KMS-11 (cell line): ENCODE results near the gene PGA3.
"Not testable (repeated sequence)": the region's sequence is repeated elsewhere in the genome, so short reads cannot be mapped to it uniquely, and the experiment has no call there.

Experiments used
- H2AFZ ChIP-seq: fragments of 200-600 bp; sonication (generic); 2 replicates; pipeline ENCODE4 v1.6.1; 2016; ENCODE audit warnings: antibody characterized with exemption, mixed run types, low read depth
- H3K27ac ChIP-seq: fragments of 200-600 bp; sonication (generic); 2 replicates; pipeline ENCODE4 v1.6.1; 2016; ENCODE audit warnings: mild to moderate bottlenecking, mixed run types
- H3K27me3 ChIP-seq: fragments of 200-600 bp; sonication (generic); 2 replicates; pipeline ENCODE4 v1.6.1; 2017; ENCODE audit warnings: mild to moderate bottlenecking, low read depth, mixed run types, moderate library complexity; ENCODE audit not compliant: insufficient read depth
- H3K36me3 ChIP-seq: fragments of 200-600 bp; sonication (generic); 2 replicates; pipeline ENCODE4 v1.6.1; 2017; ENCODE audit warnings: mild to moderate bottlenecking, mixed run types; ENCODE audit not compliant: insufficient read depth
- H3K4me1 ChIP-seq: fragments of 200-600 bp; sonication (generic); 2 replicates; pipeline ENCODE4 v1.6.1; 2016; ENCODE audit warnings: mild to moderate bottlenecking, low read depth, mixed run types; ENCODE audit not compliant: poor library complexity, severe bottlenecking
- H3K4me2 ChIP-seq: fragments of 200-600 bp; sonication (generic); 2 replicates; pipeline ENCODE4 v1.7.0; 2016; ENCODE audit warnings: mild to moderate bottlenecking, mixed run types
- H3K4me3 ChIP-seq: fragments of 200-600 bp; sonication (generic); IDR thresholded peaks from 2 replicates; pipeline ENCODE4 v1.6.1; 2017; ENCODE audit warnings: low read depth, low read length, mixed read lengths; ENCODE audit not compliant: insufficient read depth
- H3K79me2 ChIP-seq: fragments of 200-600 bp; sonication (generic); 2 replicates; pipeline ENCODE4 v1.6.1; 2016; ENCODE audit warnings: low read depth, mixed run types; ENCODE audit not compliant: insufficient read depth
- H3K9ac ChIP-seq: fragments of 200-600 bp; sonication (generic); 2 replicates; pipeline ENCODE4 v1.6.1; 2016; ENCODE audit warnings: mild to moderate bottlenecking, mixed run types
- H4K20me1 ChIP-seq: fragments of 200-600 bp; sonication (generic); 2 replicates; pipeline ENCODE4 v1.6.1; 2016; ENCODE audit warnings: mild to moderate bottlenecking, mixed run types; ENCODE audit not compliant: insufficient read depth

The PGA3 gene

DNA sequence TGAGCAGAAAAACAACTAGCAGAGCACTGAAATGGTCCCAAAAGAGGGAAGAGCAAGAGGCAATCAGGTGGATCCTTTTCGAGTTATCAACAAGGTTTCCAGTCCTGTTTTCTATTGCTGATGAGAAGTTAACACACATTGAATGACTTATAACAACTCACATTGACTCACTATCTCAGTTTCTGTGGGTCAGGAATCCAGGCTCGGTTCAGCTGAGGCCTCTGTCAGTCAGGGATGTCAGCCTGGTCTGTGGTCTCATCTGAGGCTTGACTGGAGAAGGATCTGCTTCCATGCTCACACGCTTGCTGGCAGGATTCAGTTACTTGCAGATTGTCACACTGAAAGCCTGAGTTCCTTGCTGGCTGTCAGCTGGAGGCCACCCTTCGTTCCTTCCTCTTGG lies 33.8 kb downstream of the PGA3 start:
- not testable (repeated sequence) for H3K4me3 ChIP-seq, H4K20me1 ChIP-seq, H3K36me3 ChIP-seq, H2AFZ ChIP-seq, H3K27ac ChIP-seq, H3K79me2 ChIP-seq, H3K4me1 ChIP-seq, H3K27me3 ChIP-seq, H3K9ac ChIP-seq, H3K4me2 ChIP-seq

- H3K4me3 ChIP-seq, H3K27me3 ChIP-seq, H3K4me1 ChIP-seq, H3K36me3 ChIP-seq, H2AFZ ChIP-seq, H3K27ac ChIP-seq, H3K9ac ChIP-seq, H3K4me2 ChIP-seq, H3K79me2 ChIP-seq, H4K20me1 ChIP-seq: not testable (repeated sequence)
Measured at GRCh38 chr11:61240288-61240687, 37.0 kb downstream of the PGA3 start.

- not testable (repeated sequence) for H3K4me1 ChIP-seq, H3K36me3 ChIP-seq, H3K79me2 ChIP-seq, H3K9ac ChIP-seq, H3K4me3 ChIP-seq, H3K27me3 ChIP-seq, H3K27ac ChIP-seq, H2AFZ ChIP-seq, H4K20me1 ChIP-seq, H3K4me2 ChIP-seq
Measured at GRCh38 chr11:61240875-61241274, 37.6 kb downstream of the PGA3 start, which contains the start of gene PGA5. TSS of gene PGA5 (plus strand) at chr11:61241175. CDS start at chr11:61241227, 52 bp downstream.

DNA sequence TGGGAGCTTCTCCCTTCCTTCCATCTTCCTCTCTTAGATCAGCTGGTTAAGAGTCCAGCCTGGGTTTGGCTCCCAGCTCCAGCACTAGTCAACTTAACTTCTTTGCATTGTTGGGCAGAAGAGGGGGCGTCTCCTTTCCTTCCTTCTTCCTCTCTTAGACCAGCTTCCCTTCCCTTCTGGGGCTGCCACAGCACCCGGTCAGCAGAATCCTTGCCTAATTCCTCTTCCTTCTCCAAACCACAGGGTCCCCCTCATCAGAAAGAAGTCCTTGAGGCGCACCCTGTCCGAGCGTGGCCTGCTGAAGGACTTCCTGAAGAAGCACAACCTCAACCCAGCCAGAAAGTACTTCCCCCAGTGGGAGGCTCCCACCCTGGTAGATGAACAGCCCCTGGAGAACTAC lies 38.2 kb downstream of the PGA3 start:
- not testable (repeated sequence) for H2AFZ ChIP-seq, H3K27ac ChIP-seq, H3K36me3 ChIP-seq, H3K27me3 ChIP-seq, H4K20me1 ChIP-seq, H3K9ac ChIP-seq, H3K79me2 ChIP-seq, H3K4me1 ChIP-seq, H3K4me2 ChIP-seq, H3K4me3 ChIP-seq

GRCh38 chr11:61245284-61245964 lies 42.1 kb downstream of the PGA3 start:
- H4K20me1 ChIP-seq, H3K4me2 ChIP-seq, H3K9ac ChIP-seq, H3K27me3 ChIP-seq, H3K36me3 ChIP-seq, H3K4me3 ChIP-seq, H3K4me1 ChIP-seq, H3K79me2 ChIP-seq, H2AFZ ChIP-seq, H3K27ac ChIP-seq: not testable (repeated sequence)

GRCh38 chr11:61248071-61248470 lies 44.8 kb downstream of the PGA3 start:
- H3K79me2 ChIP-seq, H3K27me3 ChIP-seq, H2AFZ ChIP-seq, H3K4me3 ChIP-seq, H3K4me1 ChIP-seq, H3K4me2 ChIP-seq, H3K27ac ChIP-seq, H3K9ac ChIP-seq, H3K36me3 ChIP-seq, H4K20me1 ChIP-seq: not testable (repeated sequence)

GRCh38 chr11:61249201-61249600 lies 45.9 kb downstream of the PGA3 start:
- H2AFZ ChIP-seq, H3K4me3 ChIP-seq, H3K27me3 ChIP-seq, H3K9ac ChIP-seq, H3K79me2 ChIP-seq, H3K4me2 ChIP-seq, H3K4me1 ChIP-seq, H3K36me3 ChIP-seq, H4K20me1 ChIP-seq, H3K27ac ChIP-seq: not testable (repeated sequence)

- H3K4me2 ChIP-seq, result not testable (repeated sequence)
Measured at GRCh38 chr11:61250796-61251765, 47.8 kb downstream of the PGA3 start.

GRCh38 chr11:61252332-61252731 lies 49.0 kb downstream of the PGA3 start:
- H3K4me1 ChIP-seq, H3K79me2 ChIP-seq, H3K4me2 ChIP-seq: not testable (repeated sequence)

More at GRCh38 chr11:61250796-61251765, 47.8 kb downstream of the PGA3 start:
- not testable (repeated sequence) for H3K9ac ChIP-seq, H2AFZ ChIP-seq, H3K4me1 ChIP-seq, H3K27ac ChIP-seq, H3K36me3 ChIP-seq, H3K27me3 ChIP-seq, H3K4me3 ChIP-seq, H4K20me1 ChIP-seq, H3K79me2 ChIP-seq

More at GRCh38 chr11:61252332-61252731, 49.0 kb downstream of the PGA3 start:
- H3K36me3 ChIP-seq, H3K27me3 ChIP-seq, H2AFZ ChIP-seq, H3K27ac ChIP-seq, H3K4me3 ChIP-seq, H3K9ac ChIP-seq, H4K20me1 ChIP-seq: not testable (repeated sequence)
